ENCODE measurements around the gene FGF9.

- TF ChIP-seq CTCF (IDR thresholded peaks at IDR 0.05 in 8 of 11, conservative IDR thresholded peaks at IDR 0.05 in 3 of 11): no peak
- TF ChIP-seq POLR2AphosphoS5 (IDR thresholded peaks at IDR 0.05): no peak
These were observed 13.3 kb upstream of the FGF9 start for GRCh38 chr13:21657538-21657937.

Data from spleen (tissue), 7 donors.